Suprapubic skin (tissue), 4 donors: Measurements from ENCODE around the gene PHYHD1.

Experiments
- EP300 ChIP-seq: sonication (generic); formaldehyde crosslinking; IDR thresholded peaks from one replicate; pipeline ENCODE4 v1.6.1; 2017; ENCODE audit warnings: antibody characterized with exemption
- POLR2A ChIP-seq, 2 donors: fragments of 450-650 bp; IDR thresholded peaks; one replicate each; pipeline ENCODE4 v1.6.1; 2017; ENCODE audit warnings: antibody characterized with exemption in 2 of 2, mild to moderate bottlenecking in 2 of 2, moderate library complexity in 2 of 2
- POLR2AphosphoS5 ChIP-seq, 3 donors: sonication (generic); formaldehyde crosslinking; IDR thresholded peaks; one replicate each; pipeline ENCODE4 v1.6.1; 2017; ENCODE audit warnings: antibody characterized with exemption in 3 of 3
- TF ChIP-seq, protein P1 (sequence below), 2 donors: fragments of 200-600 bp in 1 of 2; fragments of 450-650 bp in 1 of 2; sonication (generic) in 1 of 2; IDR thresholded peaks; one replicate each; pipeline ENCODE4 v1.5.1; 2016 to 2019; ENCODE audit warnings: antibody characterized with exemption in 2 of 2, mild to moderate bottlenecking in 1 of 2, moderate library complexity in 1 of 2

- TF ChIP-seq, protein P1, sequence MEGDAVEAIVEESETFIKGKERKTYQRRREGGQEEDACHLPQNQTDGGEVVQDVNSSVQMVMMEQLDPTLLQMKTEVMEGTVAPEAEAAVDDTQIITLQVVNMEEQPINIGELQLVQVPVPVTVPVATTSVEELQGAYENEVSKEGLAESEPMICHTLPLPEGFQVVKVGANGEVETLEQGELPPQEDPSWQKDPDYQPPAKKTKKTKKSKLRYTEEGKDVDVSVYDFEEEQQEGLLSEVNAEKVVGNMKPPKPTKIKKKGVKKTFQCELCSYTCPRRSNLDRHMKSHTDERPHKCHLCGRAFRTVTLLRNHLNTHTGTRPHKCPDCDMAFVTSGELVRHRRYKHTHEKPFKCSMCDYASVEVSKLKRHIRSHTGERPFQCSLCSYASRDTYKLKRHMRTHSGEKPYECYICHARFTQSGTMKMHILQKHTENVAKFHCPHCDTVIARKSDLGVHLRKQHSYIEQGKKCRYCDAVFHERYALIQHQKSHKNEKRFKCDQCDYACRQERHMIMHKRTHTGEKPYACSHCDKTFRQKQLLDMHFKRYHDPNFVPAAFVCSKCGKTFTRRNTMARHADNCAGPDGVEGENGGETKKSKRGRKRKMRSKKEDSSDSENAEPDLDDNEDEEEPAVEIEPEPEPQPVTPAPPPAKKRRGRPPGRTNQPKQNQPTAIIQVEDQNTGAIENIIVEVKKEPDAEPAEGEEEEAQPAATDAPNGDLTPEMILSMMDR (IDR thresholded peaks at IDR 0.05) = no peak
- TF ChIP-seq EP300 = no peak
- no peak for TF ChIP-seq POLR2AphosphoS5 (IDR thresholded peaks at IDR 0.05)
- no peak for TF ChIP-seq POLR2A (IDR thresholded peaks at IDR 0.05)
Measured at GRCh38 chr9:128979111-128979510, 58.3 kb downstream of the PHYHD1 start.
